GM18508 (cell line): ENCODE measurements around the gene TAS2R41.

Source experiments
- ATAC-seq: cut with Tn5 transposase; IDR thresholded peaks from one replicate; pipeline ENCODE4 v1.9.1; 2021; ENCODE audit warnings: moderate number of reproducible peaks; ENCODE audit not compliant: insufficient read depth, unreplicated experiment

Gene TAS2R41

GRCh38 chr7:143492043-143492471, 14.4 kb downstream of the TAS2R41 start:
- no peak for ATAC-seq

DNA sequence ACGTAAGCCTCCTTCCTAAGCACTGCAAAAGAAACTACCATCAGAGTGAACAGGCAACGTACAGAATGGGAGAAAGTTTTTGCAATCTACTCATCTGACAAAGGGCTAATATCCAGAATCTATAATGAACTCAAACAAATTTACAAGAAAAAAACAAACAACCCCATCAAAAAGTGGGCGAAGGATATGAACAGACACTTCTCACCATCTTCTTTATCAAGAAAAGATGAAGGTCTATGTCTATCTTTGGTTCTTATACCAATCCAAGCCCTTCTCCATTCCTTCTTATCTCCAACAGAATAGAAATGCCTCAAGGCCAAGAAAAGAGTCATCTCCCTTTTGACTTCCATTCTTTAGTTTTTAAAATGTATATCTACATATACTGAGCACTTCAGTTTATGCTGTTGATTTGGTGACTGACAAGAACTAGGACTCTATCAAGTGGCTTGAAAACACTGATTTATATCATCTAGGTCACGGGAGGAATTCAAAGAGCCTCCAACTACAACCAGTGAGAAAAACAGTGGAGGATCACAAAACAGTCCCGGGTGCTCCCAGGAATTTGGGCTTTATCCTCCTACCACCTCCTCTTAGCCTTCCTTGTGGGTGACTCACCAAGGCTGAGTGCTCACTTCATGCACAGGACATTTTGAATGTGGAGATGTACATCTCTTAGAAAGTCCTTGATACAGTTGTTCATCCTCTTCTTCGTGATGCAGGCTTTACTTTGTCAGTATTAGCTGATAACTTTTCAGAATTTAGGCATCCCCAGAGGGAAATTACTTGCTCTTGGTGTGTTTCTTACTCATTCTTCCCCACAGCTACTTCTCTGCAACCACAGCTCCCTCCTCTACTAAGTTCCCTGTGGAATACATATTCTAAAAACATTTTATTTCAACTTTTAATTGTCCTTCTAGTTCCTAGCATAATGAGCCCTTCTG, 15.4 kb downstream of the TAS2R41 start:
- ATAC-seq, result no peak

DNA sequence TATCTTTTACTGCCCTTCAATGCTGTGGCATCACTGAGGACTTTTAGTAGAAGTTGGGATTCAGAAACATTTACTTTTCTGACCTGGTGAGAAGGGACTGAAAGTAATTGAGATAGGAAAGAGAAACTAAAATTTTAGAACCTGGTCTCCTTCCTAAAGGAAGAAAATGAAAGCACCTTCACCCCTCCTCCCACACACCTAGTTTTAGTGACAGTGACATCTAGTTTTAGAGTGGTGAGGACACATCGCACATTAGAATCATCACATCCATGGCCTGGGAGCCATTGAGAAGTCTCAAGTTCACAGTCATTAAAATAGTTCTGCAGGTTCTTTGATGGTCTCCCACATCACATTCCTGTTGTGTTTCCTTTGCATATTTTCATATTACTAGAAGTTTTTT, 16.1 kb downstream of the TAS2R41 start:
- ATAC-seq, result no peak

GRCh38 chr7:143494622-143495021, 16.9 kb downstream of the TAS2R41 start:
- ATAC-seq, result no peak

GRCh38 chr7:143495851-143496250, 18.2 kb downstream of the TAS2R41 start:
- no peak for ATAC-seq

DNA sequence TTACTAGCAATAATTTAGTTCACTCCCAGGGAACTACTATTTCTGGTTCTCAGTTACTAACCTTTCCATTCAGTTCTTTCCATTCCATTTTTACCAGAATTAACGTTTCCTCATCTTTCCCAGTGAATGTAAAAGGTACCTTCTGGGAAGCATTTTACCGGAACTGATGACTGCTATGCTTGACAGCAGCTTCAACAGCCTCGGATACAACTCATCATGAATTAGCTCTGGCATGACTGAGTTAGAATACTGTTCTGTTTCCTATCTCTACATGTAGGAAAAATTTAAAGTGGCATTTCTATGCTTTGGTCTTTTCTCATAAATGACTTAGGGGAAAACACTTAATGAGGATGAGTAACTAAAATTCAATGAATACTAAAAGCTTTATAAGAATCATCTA, 18.6 kb downstream of the TAS2R41 start:
- ATAC-seq, result no peak

- ATAC-seq, result no peak
Measured at GRCh38 chr7:143497008-143497795, 19.5 kb downstream of the TAS2R41 start.

DNA sequence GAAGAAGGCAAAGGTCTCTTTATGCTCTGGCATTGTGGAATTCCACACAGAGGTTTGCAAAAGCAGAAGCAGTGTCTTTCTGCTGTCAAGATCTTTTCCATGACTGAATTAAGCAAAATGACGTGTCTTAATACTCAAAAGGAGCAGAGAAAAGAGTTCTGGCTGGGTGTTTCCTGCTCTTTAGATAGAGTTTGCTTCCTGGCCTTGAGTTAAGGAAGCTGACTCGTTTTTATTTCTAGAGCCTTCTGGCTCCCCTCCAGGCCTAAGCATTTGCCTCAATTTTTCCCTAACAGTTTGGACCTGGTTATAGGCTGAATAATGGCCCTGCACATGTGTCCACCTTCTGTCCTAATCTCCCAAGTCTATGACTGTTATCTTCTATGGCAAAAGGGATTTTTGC, 21.6 kb downstream of the TAS2R41 start:
- no peak for ATAC-seq

- no peak for ATAC-seq
Measured at GRCh38 chr7:143499743-143500348, 22.2 kb downstream of the TAS2R41 start.

GRCh38 chr7:143503261-143503660, 25.6 kb downstream of the TAS2R41 start:
- ATAC-seq, result no peak

- no peak for ATAC-seq
Measured at GRCh38 chr7:143504215-143504936, 26.7 kb downstream of the TAS2R41 start.

DNA sequence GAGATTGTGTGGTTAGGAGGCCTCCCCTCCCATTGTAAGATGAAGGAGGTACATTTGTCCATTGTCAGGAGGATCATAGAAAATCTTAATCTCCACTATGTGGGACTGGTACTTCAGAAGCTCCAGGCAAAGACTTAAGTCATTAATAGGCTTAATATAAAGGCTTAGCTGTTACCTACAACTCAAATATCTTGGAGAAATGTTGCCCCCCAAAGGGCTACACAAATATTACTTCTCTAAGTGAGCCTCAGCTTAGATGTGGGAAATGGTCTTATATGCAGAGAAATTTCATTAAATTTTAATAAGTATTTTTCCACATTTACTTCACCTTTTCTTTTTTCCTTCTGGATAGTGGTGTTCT, 27.2 kb downstream of the TAS2R41 start:
- no peak for ATAC-seq

DNA sequence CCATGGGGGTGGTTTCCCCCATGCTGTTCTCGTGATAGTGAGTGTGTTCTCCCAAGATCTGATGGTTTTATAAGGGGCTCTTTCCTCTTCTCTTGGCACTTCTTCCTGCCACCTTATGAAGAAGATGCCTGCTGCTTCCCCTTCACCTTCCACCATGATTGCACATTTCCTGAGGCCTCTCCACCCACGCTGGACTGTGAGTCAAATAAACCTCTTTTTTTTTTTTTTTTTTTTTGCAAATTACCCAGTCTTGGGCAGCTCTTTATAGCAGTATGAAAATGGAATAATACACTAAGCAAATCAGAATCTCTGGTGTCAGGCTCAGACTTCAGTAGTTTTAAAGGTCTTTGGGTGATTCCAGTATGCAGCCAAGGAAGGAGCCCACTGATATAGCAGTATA, 28.2 kb downstream of the TAS2R41 start:
- ATAC-seq, result no peak

DNA sequence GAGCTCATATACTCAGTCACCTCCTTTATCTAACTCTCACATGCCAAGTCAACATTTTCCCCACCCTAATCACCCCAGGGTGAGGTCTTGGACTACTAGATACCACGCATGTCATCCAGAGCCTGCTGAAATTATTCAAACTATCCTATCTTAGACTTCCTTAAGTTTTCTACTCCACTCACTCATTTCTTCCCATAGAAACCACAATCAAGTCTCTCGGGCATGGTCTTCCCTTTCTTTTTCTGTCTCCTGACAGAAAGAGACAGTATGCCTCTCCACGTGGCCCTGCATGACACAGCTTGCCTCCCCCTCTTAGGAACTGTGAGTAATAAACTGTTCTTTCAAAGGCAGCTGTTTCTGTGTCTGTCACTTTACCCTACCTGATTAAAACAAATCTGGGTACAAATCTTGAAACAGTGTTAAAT, 29.4 kb downstream of the TAS2R41 start:
- no peak for ATAC-seq

- ATAC-seq, result no peak
Measured at GRCh38 chr7:143507534-143508055, 29.9 kb downstream of the TAS2R41 start.

- no peak for ATAC-seq
Measured at GRCh38 chr7:143510854-143511592, 33.4 kb downstream of the TAS2R41 start.

DNA sequence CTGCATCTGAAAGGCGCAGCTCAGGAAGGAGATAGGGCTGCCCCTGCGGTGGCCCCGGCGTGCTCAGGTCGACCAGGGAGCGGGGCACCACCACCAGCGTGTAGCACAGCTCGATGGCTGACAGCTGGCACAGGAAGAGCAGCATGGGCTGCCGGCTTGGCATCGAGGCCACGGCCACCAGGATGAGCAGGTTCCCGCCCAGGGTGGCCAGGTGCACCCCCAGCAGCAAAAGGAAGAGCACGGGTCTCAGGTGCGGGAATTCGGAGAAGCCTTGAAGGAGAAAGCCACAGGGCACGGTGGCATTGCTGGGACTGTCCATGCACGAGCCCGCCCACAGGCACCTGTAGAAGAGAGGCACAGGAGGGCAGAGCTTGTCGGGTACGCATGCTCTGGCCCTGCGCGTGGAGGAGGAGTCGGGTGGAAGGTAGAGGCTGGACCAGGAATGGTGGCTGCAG, 33.9 kb downstream of the TAS2R41 start:
- no peak for ATAC-seq

DNA sequence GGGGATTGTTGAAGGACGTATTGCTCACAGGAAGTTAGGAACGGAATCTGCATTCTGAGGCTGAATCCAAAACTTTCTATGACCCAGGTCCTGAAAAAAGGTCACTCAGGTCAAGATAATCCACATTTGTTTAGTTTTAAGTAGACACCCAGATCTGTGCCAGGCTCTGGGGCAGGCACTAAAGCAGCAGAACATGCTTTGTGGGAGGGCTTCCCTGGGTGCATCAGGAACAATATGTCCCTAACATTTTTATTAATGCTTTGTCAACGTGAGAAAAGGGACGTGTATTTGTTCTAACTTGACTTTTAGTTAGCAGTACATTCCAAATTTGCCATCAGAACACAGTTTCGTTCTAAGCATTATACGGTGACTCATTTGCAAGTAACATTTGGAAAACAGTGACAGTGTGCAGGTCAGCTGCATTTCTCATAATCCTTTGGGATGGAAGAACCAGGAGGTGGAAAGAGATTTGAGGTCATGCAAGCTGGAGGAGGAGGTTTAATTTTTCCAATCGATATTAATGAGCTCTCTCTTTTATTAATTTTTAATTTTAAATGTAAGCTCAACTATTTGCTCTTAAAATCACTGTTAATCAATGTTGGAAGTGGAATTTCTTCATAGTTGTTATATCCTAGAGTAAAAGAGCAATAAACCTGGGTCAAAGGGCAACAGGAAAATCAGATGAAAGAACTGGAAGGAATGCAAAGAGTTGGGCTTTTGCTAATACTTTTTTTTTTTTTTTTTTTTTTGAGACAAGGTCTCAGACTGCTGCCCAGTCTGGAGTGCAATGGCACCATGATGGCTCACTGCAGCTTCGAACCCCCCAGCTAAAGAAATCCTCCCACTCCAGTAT, 35.0 kb downstream of the TAS2R41 start:
- no peak for ATAC-seq
